GM18868 (cell line): ENCODE measurements around the gene RTCA.
"Not testable (repeated sequence)": the region's sequence is repeated elsewhere in the genome, so short reads cannot be mapped to it uniquely, and the experiment has no call there.

Experiments used
- ATAC-seq: cut with Tn5 transposase; IDR thresholded peaks from one replicate; pipeline ENCODE4 v1.9.1; 2021; ENCODE audit warnings: mild to moderate bottlenecking, moderate library complexity; ENCODE audit not compliant: unreplicated experiment

Gene RTCA

GRCh38 chr1:100265931-100266740 is at the start of gene RTCA:
RTCA (plus strand) TSS chr1:100266216; CDS start chr1:100266376, 160 bp downstream.
- ATAC-seq = peak; percentile 95

GRCh38 chr1:100217834-100218233 is 48.2 kb upstream of the RTCA start:
- no peak for ATAC-seq

GRCh38 chr1:100219457-100219856 is 46.6 kb upstream of the RTCA start:
- no peak for ATAC-seq

GRCh38 chr1:100219883-100220282 is 46.1 kb upstream of the RTCA start:
- ATAC-seq = no peak

GRCh38 chr1:100222428-100222827 is 43.6 kb upstream of the RTCA start:
- no peak for ATAC-seq

GRCh38 chr1:100229681-100230443 is 36.2 kb upstream of the RTCA start:
- ATAC-seq = no peak

- ATAC-seq = no peak
Measured at GRCh38 chr1:100230765-100231164, 35.3 kb upstream of the RTCA start.

- no peak for ATAC-seq
Measured at GRCh38 chr1:100231721-100232120, 34.3 kb upstream of the RTCA start.

GRCh38 chr1:100232156-100232555 is 33.9 kb upstream of the RTCA start:
- no peak for ATAC-seq

GRCh38 chr1:100233566-100233965 is 32.5 kb upstream of the RTCA start:
- not testable (repeated sequence) for ATAC-seq

- ATAC-seq = no peak
Measured at GRCh38 chr1:100234432-100234831, 31.6 kb upstream of the RTCA start.

GRCh38 chr1:100237091-100237490 is 28.9 kb upstream of the RTCA start:
- ATAC-seq = no peak

- no peak for ATAC-seq
Measured at GRCh38 chr1:100239961-100240360, 26.1 kb upstream of the RTCA start.

- no peak for ATAC-seq
Measured at GRCh38 chr1:100240631-100241030, 25.4 kb upstream of the RTCA start.

- ATAC-seq = no peak
Measured at GRCh38 chr1:100246738-100247137, 19.3 kb upstream of the RTCA start.

GRCh38 chr1:100249155-100249536 is 16.9 kb upstream of the RTCA start:
- no peak for ATAC-seq

- peak; percentile 100 for ATAC-seq
Measured at GRCh38 chr1:100249537-100250257, 16.3 kb upstream of the RTCA start, which contains the start of gene DBT. DBT (minus strand) TSS chr1:100249834; CDS start chr1:100249820, 14 bp downstream.

- no peak for ATAC-seq
Measured at GRCh38 chr1:100250264-100250663, 15.8 kb upstream of the RTCA start.

GRCh38 chr1:100250807-100251206 is 15.2 kb upstream of the RTCA start:
- ATAC-seq = no peak

GRCh38 chr1:100252901-100253300 is 13.1 kb upstream of the RTCA start:
- ATAC-seq = no peak

- ATAC-seq = no peak
Measured at GRCh38 chr1:100253552-100253951, 12.5 kb upstream of the RTCA start.
